ENCODE data around the gene NPY4R. TPM values are rescaled to one million over a fixed set of nuclear protein-coding genes. Genes with fewer than 3 reads are reported as not detected.

The NPY4R gene, protein sequence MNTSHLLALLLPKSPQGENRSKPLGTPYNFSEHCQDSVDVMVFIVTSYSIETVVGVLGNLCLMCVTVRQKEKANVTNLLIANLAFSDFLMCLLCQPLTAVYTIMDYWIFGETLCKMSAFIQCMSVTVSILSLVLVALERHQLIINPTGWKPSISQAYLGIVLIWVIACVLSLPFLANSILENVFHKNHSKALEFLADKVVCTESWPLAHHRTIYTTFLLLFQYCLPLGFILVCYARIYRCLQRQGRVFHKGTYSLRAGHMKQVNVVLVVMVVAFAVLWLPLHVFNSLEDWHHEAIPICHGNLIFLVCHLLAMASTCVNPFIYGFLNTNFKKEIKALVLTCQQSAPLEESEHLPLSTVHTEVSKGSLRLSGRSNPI
- 0.14 and 2.1 TPM in 2 replicates for total RNA-seq

GRCh38 chr10:46465765-46466164 lies at the start of gene NPY4R:
Gene NPY4R (minus strand): TSS chr10:46465958. CDS start chr10:46462635, 3,323 bp downstream.

Other genes with a start within 250 kb of the NPY4R start
- gene ANTXRL, start 179.0 kb downstream of the NPY4R start, total RNA-seq = not detected in 2 replicates
- gene ANXA8L1, start 90.2 kb downstream of the NPY4R start, total RNA-seq = 2.9 and 4.5 TPM in 2 replicates
- gene GPRIN2, start 90.7 kb upstream of the NPY4R start, total RNA-seq = not detected in 2 replicates
- 0.05 and 0.59 TPM in 2 replicates for gene SYT15, start 113.2 kb upstream of the NPY4R start, total RNA-seq

Measured in smooth muscle cell of the umbilical artery (primary cell).